ENCODE measurements around the gene HGS. TPM values are rescaled to one million over a fixed set of nuclear protein-coding genes. Genes with fewer than 3 reads are reported as not detected.

Gene HGS
- total and polyA plus RNA-seq, 2 of the 8 experiments (the other 6 are each of a cell fraction or from before 2014, with no cell fraction given): 80.8 to 99.7 TPM

DNA sequence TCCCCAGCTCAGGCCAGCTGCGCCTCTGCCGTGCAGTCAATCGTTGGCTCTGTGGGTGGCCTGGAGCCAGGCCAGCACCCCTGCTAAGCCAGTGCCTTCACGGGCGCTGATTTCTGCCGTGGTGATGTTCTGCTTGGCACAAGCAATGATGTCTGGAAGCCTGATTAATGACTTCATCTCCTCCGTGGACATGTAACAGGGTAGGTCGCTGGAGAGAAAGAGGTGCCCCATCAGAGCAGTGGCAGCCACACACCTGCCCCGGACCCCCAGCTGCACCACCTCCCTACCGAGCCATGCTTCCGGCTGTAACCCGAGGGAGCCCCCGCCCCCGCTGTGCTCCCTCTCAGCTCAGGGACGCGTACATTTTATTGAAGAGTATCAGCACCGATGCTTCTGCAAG is 2.1 kb upstream of the HGS start (continued):
- no peak for TF ChIP-seq PHF8 (conservative IDR thresholded peaks at IDR 0.05; ENCODE audit: low read depth, low read length)
- no peak for TF ChIP-seq BACH1 (IDR thresholded peaks at IDR 0.05; ENCODE audit: low read length)
- TF ChIP-seq SIX5 (IDR thresholded peaks at IDR 0.05; ENCODE audit: low read depth, low read length): no peak
- TF ChIP-seq MAFK (IDR thresholded peaks at IDR 0.05; ENCODE audit: low read depth, low read length): no peak
- no peak for TF ChIP-seq SIN3A (conservative IDR thresholded peaks at IDR 0.05 in 1 of 2, IDR thresholded peaks at IDR 0.05 in 1 of 2; ENCODE audit: low read depth in 1 of 2, low read length in 2 of 2)
- TF ChIP-seq SAP30 (IDR thresholded peaks at IDR 0.05; ENCODE audit: insufficient read depth, insufficient replicate concordance, low read length): no peak

Measured in H1 (cell line).